Islet of Langerhans (tissue), 1 donor: ENCODE results near the gene GFI1B.
"Not testable (repeated sequence)": the region's sequence is repeated elsewhere in the genome, so short reads cannot be mapped to it uniquely, and the experiment has no call there.

ENCODE experiments used
- FAIRE-seq: peaks from one replicate; lab custom pipeline; 2011; peaks lifted over from hg19 to GRCh38; lab: Jason Lieb, UNC

Gene GFI1B

DNA sequence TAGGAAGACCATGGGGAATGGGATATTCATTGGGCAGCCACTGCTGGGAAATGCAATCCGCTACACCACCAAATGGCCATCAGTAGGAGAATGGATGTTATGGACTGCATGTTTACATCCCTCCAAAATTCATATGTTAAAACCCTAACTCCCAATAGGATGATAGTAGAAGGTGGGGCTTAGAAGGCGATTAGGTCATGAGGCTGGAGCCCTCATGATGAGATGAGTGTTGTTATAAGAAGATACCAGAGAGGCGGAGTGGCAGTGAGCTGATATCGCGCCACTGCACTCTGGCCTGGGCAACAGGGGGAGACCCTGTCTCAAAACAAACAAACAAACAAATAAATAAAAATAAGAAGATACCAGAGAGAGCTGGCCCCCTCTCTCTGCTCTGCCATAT is 36.2 kb downstream of the GFI1B start:
- no peak for FAIRE-seq

DNA sequence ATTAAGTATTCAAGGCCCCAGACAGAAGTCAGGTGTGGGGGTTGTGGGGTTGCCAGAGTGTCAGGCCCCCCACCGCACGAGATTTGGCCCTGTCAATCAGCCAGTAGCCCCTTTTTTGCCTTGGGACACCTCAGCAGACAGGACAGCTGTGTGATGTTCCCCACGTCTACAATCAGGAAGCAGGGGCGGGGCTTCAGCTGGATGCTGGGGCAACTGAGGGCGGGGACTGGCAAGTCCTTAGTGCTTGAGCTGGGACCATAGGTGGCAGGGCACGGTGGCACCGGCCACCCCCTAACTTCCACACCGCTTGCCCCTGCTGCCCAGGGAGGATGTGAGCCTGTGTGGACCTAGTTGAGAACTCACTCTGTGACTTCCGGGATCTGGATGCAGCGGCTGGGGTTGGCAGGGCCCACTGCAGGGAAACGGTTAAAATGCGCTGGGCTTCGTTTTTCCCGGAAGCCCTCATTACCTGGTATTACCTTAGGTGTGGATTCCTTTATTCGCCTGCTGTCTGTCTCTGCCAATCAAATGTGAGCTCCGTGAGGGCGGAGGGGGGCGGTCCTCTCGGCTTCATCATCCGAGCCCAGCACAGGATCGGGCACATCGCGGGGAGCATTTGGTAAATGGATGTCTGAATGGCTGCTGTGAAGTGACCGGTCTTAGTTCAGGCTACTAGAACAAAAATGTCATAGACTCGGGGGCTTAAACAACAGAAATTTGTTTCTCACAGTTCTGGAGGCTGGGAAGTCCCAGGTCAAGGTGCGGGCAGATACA is 44.8 kb downstream of the GFI1B start:
- no peak for FAIRE-seq

DNA sequence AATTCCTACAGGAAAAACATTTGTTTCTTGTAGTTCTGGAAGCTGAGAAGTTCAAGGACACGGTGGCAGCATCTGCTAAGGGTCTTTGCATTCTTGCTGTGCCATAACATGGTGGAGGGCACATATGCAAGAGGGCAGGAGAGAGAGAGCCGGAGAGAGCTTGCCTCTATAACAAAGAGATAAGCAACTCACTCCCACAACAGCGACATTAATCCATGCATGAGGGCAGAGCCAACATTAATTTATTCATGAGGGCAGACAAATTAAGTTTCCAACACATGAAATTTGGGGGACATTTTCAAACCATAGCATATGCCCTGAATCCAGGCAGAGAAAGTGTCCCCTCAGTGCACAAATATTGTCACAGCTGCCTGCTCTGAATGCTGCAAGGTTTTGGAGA is 47.9 kb downstream of the GFI1B start:
- no peak for FAIRE-seq

DNA sequence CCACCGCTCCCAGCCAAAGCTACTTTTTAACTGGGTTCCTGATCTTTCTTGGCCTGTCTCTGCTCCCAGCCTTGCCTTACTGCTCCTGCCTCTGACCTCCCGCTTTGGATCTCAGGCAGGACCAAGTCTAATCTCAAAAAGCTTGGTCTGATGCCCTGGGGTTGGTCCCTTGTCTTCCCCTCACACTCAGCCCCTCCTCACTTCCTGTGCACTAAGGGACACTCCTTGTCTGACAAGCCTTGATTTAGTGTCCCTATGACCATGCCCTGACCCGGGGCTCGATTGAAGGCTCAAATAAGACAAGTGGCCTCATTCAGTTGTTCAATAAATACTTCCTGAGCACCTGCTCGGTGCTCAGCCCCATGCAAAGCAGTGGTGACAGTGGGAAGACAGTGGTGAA is 48.6 kb downstream of the GFI1B start:
- FAIRE-seq: no peak

DNA sequence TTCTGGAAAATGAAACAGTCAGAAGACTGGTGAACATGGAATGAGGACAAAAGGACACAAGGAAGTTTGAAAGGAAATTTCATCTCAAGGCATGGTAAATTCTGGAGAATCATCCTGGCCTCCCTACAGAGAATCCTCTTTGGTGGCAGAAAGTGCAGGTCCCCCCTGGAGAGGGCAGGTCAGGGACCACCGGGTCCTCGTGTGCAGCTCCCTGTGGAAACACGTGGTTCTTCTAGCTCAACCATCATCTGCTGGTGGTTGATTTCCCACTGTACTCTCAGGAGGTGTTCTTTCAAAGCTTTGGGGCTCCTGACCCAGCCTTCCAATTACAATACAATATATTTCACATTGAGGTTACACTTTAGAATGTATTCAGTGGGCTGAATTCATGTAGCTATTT is 49.7 kb downstream of the GFI1B start:
- FAIRE-seq: no peak

DNA sequence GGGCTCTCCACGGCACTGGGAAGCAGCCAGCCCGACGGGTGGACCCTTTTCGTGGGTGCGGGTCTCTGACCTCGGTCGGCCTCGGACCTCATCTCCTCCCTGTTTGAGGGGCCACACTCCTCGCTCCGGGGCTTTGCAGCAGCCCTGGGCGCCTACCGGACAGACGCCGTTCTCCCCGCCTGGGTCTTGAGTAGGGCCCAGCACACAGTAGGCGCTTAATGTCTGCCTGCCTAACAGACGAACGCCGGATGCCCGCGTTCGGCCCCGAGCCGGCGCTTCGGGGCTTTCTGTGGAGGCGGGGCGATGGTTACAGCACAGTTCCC is 51.5 kb downstream of the GFI1B start:
- FAIRE-seq: no peak

DNA sequence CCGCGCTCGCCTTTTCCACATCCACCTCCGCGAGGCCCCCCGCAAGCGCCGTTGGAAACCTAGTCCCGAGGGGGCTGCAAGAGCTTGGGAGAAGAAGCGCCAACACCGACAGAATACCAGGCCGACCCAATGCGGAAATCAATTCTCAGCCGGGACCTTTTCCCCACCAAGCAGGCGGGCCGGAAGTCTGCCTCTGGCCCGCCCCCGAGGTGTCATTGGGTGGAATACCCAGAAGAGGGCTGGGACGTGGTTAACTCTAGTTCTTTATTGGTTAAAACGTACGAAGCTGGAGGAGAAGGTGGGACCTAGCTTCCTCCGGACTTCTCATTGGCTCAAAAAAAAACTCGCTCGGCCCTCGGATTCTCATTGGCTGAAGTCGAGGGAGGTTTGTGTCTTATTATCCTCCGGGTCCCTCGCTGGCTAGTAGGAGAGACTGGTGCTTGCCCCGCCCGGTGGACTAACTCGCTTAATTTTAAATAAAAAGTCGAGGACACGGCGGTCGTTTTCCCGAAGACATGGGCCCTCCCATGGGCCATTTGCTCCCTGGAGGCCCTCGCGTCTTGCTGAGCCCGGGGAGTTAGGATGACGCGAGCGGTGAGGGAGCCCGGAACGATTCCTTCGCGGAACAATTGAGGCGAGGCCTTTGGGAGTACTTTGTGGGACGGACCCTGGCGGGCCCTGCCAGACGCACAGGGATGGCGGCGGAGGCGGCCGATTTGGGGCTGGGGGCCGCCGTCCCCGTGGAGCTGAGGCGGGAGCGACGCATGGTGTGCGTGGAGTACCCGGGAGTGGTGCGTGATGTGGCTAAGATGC is 52.0 kb downstream of the GFI1B start, which contains the start of gene GTF3C5:
Gene GTF3C5 (plus strand): TSS at position 681 of the 813 bp plus-strand sequence. CDS start 15 bp downstream, at position 696.
- FAIRE-seq: peak; percentile 100

DNA sequence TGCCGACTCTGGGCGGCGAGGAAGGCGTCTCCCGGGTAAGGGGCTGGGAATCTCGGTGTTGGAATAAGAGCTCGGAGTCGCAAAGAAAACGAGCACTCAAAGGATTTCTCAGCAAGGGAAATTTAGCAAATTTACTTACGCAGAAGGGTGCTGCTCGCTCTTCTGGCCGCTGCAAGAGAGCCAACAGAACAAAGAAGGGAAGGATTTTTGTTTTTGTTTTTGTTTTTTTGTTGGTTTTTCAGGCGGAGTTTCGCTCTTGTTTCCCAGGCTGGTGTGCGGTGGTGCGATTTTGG is 52.6 kb downstream of the GFI1B start:
- FAIRE-seq: no peak

DNA sequence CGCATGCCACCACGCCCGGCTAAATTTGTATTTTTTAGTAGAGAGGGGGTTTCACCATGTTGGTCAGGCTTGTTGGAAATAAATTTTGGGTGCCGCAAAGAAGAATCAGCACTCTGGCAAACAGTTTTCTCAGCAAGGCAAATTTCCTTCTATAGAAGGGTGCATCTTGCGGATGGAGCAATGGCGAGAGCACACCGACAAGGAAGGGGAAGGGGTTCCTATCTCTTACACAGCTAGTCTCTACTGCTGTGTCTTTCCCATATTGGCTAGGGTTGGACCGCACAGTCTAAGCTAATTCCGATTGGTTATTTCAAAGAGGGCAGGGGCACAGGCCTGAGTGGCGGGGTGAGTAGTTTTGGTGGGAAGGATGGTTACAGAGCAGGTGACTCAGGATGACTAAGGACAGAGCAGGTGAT is 53.0 kb downstream of the GFI1B start:
- no peak for FAIRE-seq

DNA sequence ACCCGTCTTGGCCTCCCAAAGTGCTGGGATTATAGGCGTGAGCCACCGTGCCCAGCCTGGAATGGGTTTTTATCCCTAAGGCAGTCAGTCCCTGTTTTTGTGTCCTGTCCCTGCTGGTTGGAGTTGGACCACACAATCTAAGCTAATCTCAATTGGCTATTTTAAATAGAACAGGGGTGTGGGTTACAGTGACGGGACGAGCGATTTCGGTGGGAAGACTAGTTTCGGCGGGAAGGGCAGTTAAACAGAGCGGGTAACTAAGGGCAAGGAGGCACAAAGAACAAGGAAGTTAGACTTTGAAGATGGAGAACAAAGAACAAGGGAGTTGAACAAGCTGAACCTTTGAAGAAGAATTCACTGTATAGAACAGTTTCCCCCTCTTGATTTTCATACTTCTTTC is 53.7 kb downstream of the GFI1B start:
- FAIRE-seq: no peak

DNA sequence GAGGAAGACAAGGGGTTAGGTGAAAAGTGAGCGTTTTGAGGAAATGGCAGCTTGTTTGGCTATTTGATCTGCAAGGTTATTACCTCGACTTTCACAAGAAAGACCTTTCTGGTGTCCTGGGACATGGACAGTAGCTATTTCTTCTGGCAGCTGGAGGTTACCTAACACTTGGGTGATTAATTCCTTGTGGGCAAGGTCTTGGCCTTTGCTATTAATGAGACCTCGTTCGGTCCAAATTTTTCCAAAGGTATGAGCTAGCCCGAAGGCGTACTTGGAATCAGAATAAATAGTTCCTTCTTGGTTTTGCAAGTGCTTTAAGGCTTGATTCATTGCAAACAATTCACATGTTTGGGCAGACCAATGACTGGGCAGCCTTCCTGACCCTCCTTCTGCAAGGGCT is 57.2 kb downstream of the GFI1B start:
- FAIRE-seq: no peak

DNA sequence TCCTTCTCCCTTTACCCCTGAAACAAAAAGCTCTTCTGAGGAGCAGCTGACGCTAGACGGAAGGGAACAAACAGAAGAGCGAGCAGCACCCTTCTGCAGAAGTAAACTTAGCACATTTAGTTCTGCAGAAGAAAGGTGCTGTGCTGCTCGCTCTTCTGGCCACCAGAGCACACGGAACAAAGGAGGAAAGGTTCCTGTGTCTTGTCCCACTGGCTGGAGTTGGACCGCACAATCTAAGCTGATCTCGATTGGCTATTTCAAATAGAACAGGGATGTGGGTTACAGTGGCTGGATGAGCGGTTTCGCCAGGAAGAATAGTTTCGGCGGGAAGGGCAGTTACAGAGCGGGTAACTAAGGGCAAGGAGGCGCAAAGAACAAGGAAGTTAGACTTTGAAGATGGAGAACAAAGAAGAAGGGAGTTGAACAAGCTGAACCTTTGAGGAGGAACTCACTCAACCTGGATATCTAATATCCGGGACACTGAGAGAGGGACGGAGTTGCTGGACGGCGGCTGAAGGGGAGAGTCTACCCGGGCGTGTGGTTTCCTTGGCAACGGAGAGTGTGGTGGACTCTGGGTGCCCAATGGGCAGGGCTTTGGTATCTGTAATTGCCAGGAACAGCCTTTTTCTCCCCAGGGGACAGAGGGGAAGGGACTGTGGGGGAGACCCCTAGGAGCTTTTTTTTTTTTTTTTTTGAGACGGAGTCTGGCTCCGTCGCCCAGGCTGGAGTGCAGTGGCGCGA is 59.5 kb downstream of the GFI1B start:
- no peak for FAIRE-seq

DNA sequence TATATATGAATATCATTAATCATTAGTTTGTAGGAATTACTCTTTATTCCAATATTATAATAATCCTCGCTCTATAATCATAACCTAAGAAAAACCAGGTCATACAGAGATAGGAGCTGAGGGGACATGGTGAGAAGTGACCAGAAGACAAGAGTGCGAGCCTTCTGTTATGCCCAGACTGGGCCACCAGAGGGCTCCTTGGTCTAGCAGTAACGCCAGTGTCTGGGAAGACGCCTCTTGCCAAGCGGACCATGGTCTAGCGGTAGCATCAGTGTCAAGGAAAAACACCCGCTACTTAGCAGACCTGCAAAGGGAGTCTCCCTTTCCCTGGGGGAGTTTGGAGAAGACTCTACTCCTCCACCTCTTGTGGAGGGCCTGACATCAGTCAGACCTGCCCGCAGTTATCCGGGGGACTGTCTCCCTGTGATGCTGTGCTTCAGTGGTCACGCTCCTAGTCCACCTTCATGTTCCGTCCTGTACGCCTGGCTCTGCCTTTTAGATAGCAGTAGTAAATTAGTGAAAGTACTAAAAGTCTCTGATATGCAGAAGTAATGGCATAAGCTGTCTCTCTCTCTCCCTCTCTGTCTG is 62.5 kb downstream of the GFI1B start:
- not testable (repeated sequence) for FAIRE-seq
